Measurements from ENCODE around the gene SLC39A12.

The SLC39A12 gene

DNA sequence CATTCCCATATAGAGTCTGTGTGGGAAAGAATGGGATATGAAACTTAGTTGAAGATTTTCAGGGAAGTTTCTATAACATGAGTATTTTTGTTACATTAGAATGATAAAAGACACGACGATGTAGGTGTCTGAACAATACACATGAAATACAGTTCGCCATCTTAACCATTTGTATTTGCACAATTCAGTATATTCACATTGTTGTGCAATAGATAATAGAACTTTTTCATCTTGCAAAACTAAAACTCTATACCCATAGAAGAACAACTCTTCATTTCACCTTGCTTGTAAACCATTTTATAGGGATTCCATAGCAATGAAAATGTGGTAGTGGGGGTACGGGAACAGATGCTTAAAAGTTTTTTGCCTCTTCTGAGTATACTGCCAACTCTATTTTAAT, 32.8 kb downstream of the SLC39A12 start:
- no peak for ATAC-seq
- TF ChIP-seq, protein P1, sequence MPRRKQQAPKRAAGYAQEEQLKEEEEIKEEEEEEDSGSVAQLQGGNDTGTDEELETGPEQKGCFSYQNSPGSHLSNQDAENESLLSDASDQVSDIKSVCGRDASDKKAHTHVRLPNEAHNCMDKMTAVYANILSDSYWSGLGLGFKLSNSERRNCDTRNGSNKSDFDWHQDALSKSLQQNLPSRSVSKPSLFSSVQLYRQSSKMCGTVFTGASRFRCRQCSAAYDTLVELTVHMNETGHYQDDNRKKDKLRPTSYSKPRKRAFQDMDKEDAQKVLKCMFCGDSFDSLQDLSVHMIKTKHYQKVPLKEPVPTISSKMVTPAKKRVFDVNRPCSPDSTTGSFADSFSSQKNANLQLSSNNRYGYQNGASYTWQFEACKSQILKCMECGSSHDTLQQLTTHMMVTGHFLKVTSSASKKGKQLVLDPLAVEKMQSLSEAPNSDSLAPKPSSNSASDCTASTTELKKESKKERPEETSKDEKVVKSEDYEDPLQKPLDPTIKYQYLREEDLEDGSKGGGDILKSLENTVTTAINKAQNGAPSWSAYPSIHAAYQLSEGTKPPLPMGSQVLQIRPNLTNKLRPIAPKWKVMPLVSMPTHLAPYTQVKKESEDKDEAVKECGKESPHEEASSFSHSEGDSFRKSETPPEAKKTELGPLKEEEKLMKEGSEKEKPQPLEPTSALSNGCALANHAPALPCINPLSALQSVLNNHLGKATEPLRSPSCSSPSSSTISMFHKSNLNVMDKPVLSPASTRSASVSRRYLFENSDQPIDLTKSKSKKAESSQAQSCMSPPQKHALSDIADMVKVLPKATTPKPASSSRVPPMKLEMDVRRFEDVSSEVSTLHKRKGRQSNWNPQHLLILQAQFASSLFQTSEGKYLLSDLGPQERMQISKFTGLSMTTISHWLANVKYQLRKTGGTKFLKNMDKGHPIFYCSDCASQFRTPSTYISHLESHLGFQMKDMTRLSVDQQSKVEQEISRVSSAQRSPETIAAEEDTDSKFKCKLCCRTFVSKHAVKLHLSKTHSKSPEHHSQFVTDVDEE (CRISPR knock-in tag; IDR thresholded peaks at IDR 0.05): no peak
- no peak for TF ChIP-seq ARNTL (CRISPR knock-in tag; IDR thresholded peaks at IDR 0.05; ENCODE audit: borderline replicate concordance, low read depth)
- no peak for TF ChIP-seq SNAI2 (CRISPR knock-in tag; IDR thresholded peaks at IDR 0.05)
- TF ChIP-seq, protein P2, sequence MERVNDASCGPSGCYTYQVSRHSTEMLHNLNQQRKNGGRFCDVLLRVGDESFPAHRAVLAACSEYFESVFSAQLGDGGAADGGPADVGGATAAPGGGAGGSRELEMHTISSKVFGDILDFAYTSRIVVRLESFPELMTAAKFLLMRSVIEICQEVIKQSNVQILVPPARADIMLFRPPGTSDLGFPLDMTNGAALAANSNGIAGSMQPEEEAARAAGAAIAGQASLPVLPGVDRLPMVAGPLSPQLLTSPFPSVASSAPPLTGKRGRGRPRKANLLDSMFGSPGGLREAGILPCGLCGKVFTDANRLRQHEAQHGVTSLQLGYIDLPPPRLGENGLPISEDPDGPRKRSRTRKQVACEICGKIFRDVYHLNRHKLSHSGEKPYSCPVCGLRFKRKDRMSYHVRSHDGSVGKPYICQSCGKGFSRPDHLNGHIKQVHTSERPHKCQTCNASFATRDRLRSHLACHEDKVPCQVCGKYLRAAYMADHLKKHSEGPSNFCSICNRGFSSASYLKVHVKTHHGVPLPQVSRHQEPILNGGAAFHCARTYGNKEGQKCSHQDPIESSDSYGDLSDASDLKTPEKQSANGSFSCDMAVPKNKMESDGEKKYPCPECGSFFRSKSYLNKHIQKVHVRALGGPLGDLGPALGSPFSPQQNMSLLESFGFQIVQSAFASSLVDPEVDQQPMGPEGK (CRISPR knock-in tag; IDR thresholded peaks at IDR 0.05; ENCODE audit: borderline replicate concordance): no peak
- TF ChIP-seq TOX (CRISPR knock-in tag; IDR thresholded peaks at IDR 0.05; ENCODE audit: borderline replicate concordance): no peak
- TF ChIP-seq BACH2 (CRISPR knock-in tag; IDR thresholded peaks at IDR 0.05; ENCODE audit: borderline replicate concordance): no peak
- no peak for TF ChIP-seq RARB (CRISPR knock-in tag; IDR thresholded peaks at IDR 0.05)
- TF ChIP-seq ZNF8 (CRISPR knock-in tag; IDR thresholded peaks at IDR 0.05): no peak
- no peak for TF ChIP-seq CSDC2 (CRISPR knock-in tag; IDR thresholded peaks at IDR 0.05)
- TF ChIP-seq ZFP3 (CRISPR knock-in tag; IDR thresholded peaks at IDR 0.05): no peak
- no peak for TF ChIP-seq ZNF565 (CRISPR knock-in tag; conservative IDR thresholded peaks at IDR 0.05; ENCODE audit: low read depth)
- TF ChIP-seq ZFP30 (CRISPR knock-in tag; IDR thresholded peaks at IDR 0.05): no peak
- TF ChIP-seq OSR1 (CRISPR knock-in tag; IDR thresholded peaks at IDR 0.05): no peak
- TF ChIP-seq ZNF70 (CRISPR knock-in tag; IDR thresholded peaks at IDR 0.05): no peak
- no peak for TF ChIP-seq PPARA (CRISPR knock-in tag; IDR thresholded peaks at IDR 0.05; ENCODE audit: borderline replicate concordance)
- TF ChIP-seq, protein P3, sequence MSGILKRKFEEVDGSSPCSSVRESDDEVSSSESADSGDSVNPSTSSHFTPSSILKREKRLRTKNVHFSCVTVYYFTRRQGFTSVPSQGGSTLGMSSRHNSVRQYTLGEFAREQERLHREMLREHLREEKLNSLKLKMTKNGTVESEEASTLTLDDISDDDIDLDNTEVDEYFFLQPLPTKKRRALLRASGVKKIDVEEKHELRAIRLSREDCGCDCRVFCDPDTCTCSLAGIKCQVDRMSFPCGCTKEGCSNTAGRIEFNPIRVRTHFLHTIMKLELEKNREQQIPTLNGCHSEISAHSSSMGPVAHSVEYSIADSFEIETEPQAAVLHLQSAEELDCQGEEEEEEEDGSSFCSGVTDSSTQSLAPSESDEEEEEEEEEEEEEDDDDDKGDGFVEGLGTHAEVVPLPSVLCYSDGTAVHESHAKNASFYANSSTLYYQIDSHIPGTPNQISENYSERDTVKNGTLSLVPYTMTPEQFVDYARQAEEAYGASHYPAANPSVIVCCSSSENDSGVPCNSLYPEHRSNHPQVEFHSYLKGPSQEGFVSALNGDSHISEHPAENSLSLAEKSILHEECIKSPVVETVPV (CRISPR knock-in tag; IDR thresholded peaks at IDR 0.05): no peak
- TF ChIP-seq TCF4 (CRISPR knock-in tag; IDR thresholded peaks at IDR 0.05; ENCODE audit: borderline replicate concordance): no peak

DNA sequence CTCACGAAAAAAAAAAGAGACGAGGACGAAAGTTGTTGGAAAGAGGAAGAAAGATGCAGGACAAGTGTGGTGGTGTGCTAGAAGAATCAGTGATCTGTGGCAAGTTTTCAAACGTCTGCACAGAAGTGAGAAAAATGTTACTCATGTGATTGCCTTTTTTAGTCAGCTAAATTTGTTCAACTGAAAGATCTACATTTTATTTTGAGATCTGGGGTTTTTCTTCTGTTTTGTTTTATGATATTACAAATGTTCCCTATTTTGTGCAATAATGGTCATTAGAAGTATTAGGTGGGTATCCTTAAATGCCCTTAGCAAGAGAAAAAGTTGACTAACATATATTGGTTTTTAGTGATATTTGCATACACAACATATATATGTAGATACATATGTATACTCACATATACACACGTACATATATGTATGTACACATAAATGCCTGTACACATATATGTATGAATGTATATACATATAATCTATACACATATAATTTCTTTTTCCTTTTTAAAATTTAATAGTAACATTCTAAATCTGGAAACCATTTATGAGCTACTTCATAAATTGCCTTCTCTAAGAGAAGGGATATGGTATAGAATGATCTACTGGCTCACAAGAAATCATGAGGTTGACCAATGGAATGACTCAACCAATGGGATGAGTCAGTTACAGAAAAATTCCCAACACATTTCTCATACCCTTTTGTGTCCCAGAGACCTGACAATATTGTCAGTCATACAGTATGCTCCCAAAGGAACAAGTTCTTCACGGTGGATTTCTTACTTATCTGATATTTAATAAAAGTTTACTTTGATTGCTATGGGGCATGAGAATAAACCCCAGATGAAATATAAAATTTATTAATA, 38.4 kb downstream of the SLC39A12 start:
- peak; percentile 82 for ATAC-seq
- no peak for TF ChIP-seq ZNF565 (CRISPR knock-in tag; conservative IDR thresholded peaks at IDR 0.05; ENCODE audit: low read depth)

DNA sequence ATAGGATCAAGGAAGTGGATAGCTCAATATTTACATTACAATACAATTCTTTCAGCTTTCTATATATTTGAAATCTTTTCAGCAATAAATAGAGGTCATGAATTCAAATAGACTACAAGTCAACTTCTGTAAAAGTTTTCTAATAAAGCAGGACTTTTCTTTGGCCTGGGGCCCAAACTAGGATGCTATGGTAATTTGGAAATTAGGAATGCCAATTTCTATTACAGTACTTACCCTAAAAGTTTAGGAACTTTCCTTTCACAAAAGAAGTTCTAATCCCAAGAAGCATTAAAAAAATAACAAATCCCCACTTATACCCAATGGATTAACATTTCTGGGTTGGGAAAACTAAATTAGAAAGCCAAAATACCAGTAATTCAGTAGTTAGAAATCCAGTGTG, 40.5 kb downstream of the SLC39A12 start:
- no peak for ATAC-seq
- no peak for TF ChIP-seq ZFP3 (CRISPR knock-in tag; IDR thresholded peaks at IDR 0.05)
- no peak for TF ChIP-seq OSR1 (CRISPR knock-in tag; IDR thresholded peaks at IDR 0.05)
- no peak for TF ChIP-seq TCF4 (CRISPR knock-in tag; IDR thresholded peaks at IDR 0.05; ENCODE audit: borderline replicate concordance)

DNA sequence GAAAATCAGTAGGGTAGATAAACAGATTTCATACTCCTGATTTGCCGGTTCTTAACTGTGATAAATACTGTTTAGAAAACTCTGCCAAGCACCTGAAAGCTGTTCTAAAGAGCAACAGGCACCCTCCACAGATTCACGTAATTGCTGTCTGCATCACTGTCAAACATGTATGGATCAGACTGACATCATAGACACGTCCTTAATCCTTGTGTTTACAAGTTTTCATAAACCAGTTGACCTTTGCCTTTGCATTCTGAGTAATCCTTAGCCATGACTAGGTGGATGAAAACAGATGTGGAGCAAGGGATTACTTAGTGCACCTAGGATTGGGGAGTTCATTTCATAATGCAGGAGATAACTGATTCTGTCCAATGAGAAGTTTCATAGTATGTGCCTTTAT, 41.6 kb downstream of the SLC39A12 start:
- ATAC-seq: no peak
- TF ChIP-seq ZNF70 (CRISPR knock-in tag; IDR thresholded peaks at IDR 0.05) (no peak), GLIS3 (CRISPR knock-in tag; IDR thresholded peaks at IDR 0.05) (no peak), ARNTL (CRISPR knock-in tag; IDR thresholded peaks at IDR 0.05; ENCODE audit: borderline replicate concordance, low read depth) (no peak)

DNA sequence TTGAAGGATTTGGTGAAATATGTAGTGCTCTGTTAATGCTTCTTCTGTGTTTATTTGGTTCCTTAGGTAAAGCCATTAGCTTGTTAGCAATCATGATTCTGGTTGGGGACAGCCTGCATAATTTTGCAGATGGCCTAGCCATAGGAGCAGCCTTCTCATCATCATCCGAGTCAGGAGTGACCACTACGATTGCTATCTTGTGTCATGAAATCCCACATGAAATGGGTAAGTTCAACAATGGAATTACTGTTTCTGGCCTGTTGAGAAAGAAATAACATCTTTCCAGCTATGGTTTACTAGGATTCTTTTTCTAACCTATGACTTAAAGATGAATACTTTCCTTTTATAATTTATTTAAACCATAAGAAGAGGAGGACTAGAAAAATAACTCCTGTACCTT, 48.9 kb downstream of the SLC39A12 start:
- TF ChIP-seq ISL1 (CRISPR knock-in tag; IDR thresholded peaks at IDR 0.05) (no peak), GLIS3 (CRISPR knock-in tag; IDR thresholded peaks at IDR 0.05) (no peak)
- ATAC-seq: no peak

DNA sequence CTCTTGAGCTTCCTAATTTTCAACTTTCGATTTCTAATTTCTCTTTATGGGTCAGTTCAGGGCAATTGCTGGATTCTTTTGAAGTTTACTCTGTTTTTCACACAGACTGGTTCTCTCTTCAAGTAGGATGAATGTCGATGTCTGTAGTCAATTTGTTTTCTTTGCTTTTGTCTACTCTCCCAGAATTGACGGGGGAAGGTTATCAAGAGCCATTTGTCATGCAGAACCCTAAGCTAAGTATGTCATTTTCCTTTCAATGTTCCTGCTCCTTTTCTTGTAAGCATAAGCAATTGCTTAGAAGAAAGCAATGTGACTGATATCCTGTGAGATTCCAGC, 53.7 kb downstream of the SLC39A12 start:
- no peak; the same call in 2 of the 3 replicates for ATAC-seq

More for the DNA sequence above, 53.7 kb downstream of the SLC39A12 start:
- TF ChIP-seq PPARA (CRISPR knock-in tag; IDR thresholded peaks at IDR 0.05; ENCODE audit: borderline replicate concordance) (no peak), ZFP30 (CRISPR knock-in tag; IDR thresholded peaks at IDR 0.05) (no peak), ISL1 (CRISPR knock-in tag; IDR thresholded peaks at IDR 0.05) (peak; percentile 36)
